Astrocyte (in vitro differentiated cells and primary cell): ENCODE data around the gene SLC37A1. TPM values are rescaled to one million over a fixed set of nuclear protein-coding genes. Genes with fewer than 3 reads are reported as not detected.
"Not testable (repeated sequence)": the region's sequence is repeated elsewhere in the genome, so short reads cannot be mapped to it uniquely, and the experiment has no call there.

ENCODE experiments used
- DNase-seq: peaks from one replicate; pipeline ENCODE4 v3.0.0-alpha.2; 2010; ENCODE audit warnings: low read depth
- FAIRE-seq: peaks from 2 replicates; lab custom pipeline; 2011; peaks lifted over from hg19 to GRCh38; lab: Jason Lieb, UNC
- H2AFZ ChIP-seq: 2 replicates; pipeline ENCODE4 v1.6.0; 2012; ENCODE audit warnings: low read depth, low read length, inconsistent platforms
- H3K27ac ChIP-seq: 2 replicates; pipeline ENCODE4 v1.5.1; 2011; ENCODE audit warnings: low read depth, low read length, inconsistent platforms
- H3K27me3 ChIP-seq: 2 replicates; pipeline ENCODE4 v1.6.0; 2011; ENCODE audit warnings: low read length, inconsistent platforms; ENCODE audit not compliant: insufficient read depth
- H3K36me3 ChIP-seq: 2 replicates; pipeline ENCODE4 v1.5.1; 2011; ENCODE audit warnings: low read length, inconsistent platforms; ENCODE audit not compliant: insufficient read depth
- H3K4me1 ChIP-seq: 2 replicates; pipeline ENCODE4 v1.5.1; 2011; ENCODE audit warnings: low read length, inconsistent platforms; ENCODE audit not compliant: insufficient read depth
- H3K4me2 ChIP-seq: 2 replicates; pipeline ENCODE4 v1.6.0; 2012; ENCODE audit warnings: low read length, inconsistent platforms
- H3K4me3 ChIP-seq: 2 replicates; pipeline ENCODE4 v1.5.1; 2011; ENCODE audit warnings: low read depth, mild to moderate bottlenecking, low read length, inconsistent platforms; ENCODE audit not compliant: insufficient read depth
- H3K79me2 ChIP-seq: 2 replicates; pipeline ENCODE4 v1.6.0; 2012; ENCODE audit warnings: mild to moderate bottlenecking, low read length, inconsistent platforms; ENCODE audit not compliant: insufficient read depth
- H3K9ac ChIP-seq: 2 replicates; pipeline ENCODE4 v1.6.0; 2012; ENCODE audit warnings: mild to moderate bottlenecking, low read length, inconsistent platforms
- H3K9me3 ChIP-seq: 2 replicates; pipeline ENCODE4 v1.5.1; 2012; ENCODE audit warnings: low read depth, mild to moderate bottlenecking, low read length, inconsistent platforms; ENCODE audit not compliant: insufficient read depth
- H4K20me1 ChIP-seq: 2 replicates; pipeline ENCODE4 v1.6.0; 2012; ENCODE audit warnings: low read length, inconsistent platforms; ENCODE audit not compliant: insufficient read depth
- H3K27ac Mint-ChIP-seq: one replicate; pipeline ENCODE4 v1.8.0; 2021; ENCODE audit warnings: mild to moderate bottlenecking, mixed read lengths; ENCODE audit not compliant: unreplicated experiment
- H3K27me3 Mint-ChIP-seq: one replicate; pipeline ENCODE4 v1.8.0; 2021; ENCODE audit warnings: low read depth, mixed read lengths; ENCODE audit not compliant: unreplicated experiment
- H3K36me3 Mint-ChIP-seq: one replicate; pipeline ENCODE4 v1.8.0; 2021; ENCODE audit warnings: low read depth, mixed read lengths; ENCODE audit not compliant: unreplicated experiment
- H3K4me1 Mint-ChIP-seq: one replicate; pipeline ENCODE4 v1.8.0; 2021; ENCODE audit warnings: low read depth, mixed read lengths; ENCODE audit not compliant: unreplicated experiment
- H3K4me3 Mint-ChIP-seq: one replicate; pipeline ENCODE4 v1.8.0; 2021; ENCODE audit warnings: mild to moderate bottlenecking, moderate library complexity, mixed read lengths; ENCODE audit not compliant: unreplicated experiment
- H3K9me3 Mint-ChIP-seq: one replicate; pipeline ENCODE4 v1.8.0; 2021; ENCODE audit warnings: mild to moderate bottlenecking, mixed read lengths; ENCODE audit not compliant: unreplicated experiment
- EZH2 ChIP-seq: IDR thresholded peaks from 2 replicates; pipeline ENCODE4 v1.6.1; 2012; ENCODE audit warnings: mild to moderate bottlenecking, low read length, inconsistent platforms; ENCODE audit not compliant: insufficient read depth
- total RNA-seq: library from RNA; stranded (reverse); gene quantifications from 2 replicates; pipeline ENCODE4 v1.2.1, GENCODE V29; 2021
- TF ChIP-seq, protein P1 (sequence below): IDR thresholded peaks from 2 replicates; pipeline ENCODE4 v1.5.1; 2011; ENCODE audit warnings: low read depth, mild to moderate bottlenecking, inconsistent platforms, low read length, moderate library complexity; ENCODE audit not compliant: insufficient read depth

SLC37A1 gene
- total RNA-seq, 1 donor from 2014 or later: 6.9 TPM

DNA sequence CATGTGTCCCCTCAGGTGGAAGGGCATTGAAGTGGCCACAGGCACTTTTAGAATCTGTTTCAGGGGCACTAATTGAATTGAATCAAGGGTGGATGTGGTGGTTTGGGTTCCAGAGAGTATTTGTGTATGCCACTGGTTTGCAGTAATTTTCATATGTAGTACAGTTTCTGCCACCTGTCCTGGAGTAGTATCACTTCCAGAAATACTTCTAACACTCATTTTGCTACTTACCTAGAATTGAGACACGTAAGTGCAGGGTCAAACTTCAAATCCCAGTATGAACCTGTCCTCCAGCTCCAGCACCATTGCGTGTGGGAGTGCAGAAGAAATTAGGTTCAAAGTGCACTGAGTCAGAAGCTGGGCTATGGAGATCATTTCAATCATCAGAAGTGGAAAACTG, 44.4 kb upstream of the SLC37A1 start:
- Mint-ChIP-seq H3K27ac (no peak overlapping the region), H3K9me3 (no peaks in the 10 kb centered on the region), H3K4me1 (peaks cover 20% of the 10 kb centered on the region), H3K36me3 (no peaks in the 10 kb centered on the region), H3K27me3 (peaks cover 10% of the 10 kb centered on the region), H3K4me3 (no peak overlapping the region)
- H3K4me2 ChIP-seq: no peak overlapping the region
- H3K79me2 ChIP-seq: no peaks in the 10 kb centered on the region
- TF ChIP-seq EZH2: no peak
- TF ChIP-seq, protein P1, sequence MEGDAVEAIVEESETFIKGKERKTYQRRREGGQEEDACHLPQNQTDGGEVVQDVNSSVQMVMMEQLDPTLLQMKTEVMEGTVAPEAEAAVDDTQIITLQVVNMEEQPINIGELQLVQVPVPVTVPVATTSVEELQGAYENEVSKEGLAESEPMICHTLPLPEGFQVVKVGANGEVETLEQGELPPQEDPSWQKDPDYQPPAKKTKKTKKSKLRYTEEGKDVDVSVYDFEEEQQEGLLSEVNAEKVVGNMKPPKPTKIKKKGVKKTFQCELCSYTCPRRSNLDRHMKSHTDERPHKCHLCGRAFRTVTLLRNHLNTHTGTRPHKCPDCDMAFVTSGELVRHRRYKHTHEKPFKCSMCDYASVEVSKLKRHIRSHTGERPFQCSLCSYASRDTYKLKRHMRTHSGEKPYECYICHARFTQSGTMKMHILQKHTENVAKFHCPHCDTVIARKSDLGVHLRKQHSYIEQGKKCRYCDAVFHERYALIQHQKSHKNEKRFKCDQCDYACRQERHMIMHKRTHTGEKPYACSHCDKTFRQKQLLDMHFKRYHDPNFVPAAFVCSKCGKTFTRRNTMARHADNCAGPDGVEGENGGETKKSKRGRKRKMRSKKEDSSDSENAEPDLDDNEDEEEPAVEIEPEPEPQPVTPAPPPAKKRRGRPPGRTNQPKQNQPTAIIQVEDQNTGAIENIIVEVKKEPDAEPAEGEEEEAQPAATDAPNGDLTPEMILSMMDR: no peak
- no peaks in the 10 kb centered on the region for H3K9me3 ChIP-seq
- H3K27ac ChIP-seq: no peak overlapping the region
- no peak overlapping the region for H3K4me3 ChIP-seq
- no peak overlapping the region for H2AFZ ChIP-seq
- no peaks in the 10 kb centered on the region for H3K36me3 ChIP-seq
- DNase-seq (no peak), FAIRE-seq (no peak)
- H3K9ac ChIP-seq: no peak overlapping the region
- H4K20me1 ChIP-seq: no peaks in the 10 kb centered on the region
- peaks cover 2% of the 10 kb centered on the region for H3K27me3 ChIP-seq
- H3K4me1 ChIP-seq: peaks cover 5% of the 10 kb centered on the region

DNA sequence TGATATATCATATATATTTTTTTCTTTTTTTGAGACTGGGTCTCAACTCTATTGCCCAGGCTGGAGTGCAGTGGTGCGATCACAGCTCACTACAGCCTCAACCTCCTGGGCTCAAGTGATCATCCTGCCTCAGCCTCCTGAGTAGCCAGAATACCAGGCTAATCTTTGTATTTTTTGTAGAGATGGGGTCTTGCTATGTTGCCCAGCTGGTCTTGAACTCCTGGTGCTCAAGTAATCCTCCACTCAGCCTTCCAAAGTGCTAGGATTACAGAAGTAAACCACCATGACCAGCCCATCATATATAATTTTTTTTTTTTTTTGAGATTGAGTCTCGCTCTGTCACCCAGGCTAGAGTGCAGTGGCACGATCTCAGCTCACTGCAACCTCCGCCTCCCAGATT, 43.9 kb upstream of the SLC37A1 start:
- not testable (repeated sequence) for H3K9ac ChIP-seq, H3K27me3 ChIP-seq, H4K20me1 ChIP-seq, H3K27ac Mint-ChIP-seq, H3K4me3 ChIP-seq, H3K4me3 Mint-ChIP-seq, FAIRE-seq, H3K36me3 ChIP-seq, H3K9me3 Mint-ChIP-seq, H3K36me3 Mint-ChIP-seq, H2AFZ ChIP-seq, H3K27ac ChIP-seq, H3K79me2 ChIP-seq, H3K27me3 Mint-ChIP-seq, DNase-seq, H3K4me1 ChIP-seq, H3K4me2 ChIP-seq, H3K9me3 ChIP-seq
- peaks cover 24% of the 10 kb centered on the region for H3K4me1 Mint-ChIP-seq

DNA sequence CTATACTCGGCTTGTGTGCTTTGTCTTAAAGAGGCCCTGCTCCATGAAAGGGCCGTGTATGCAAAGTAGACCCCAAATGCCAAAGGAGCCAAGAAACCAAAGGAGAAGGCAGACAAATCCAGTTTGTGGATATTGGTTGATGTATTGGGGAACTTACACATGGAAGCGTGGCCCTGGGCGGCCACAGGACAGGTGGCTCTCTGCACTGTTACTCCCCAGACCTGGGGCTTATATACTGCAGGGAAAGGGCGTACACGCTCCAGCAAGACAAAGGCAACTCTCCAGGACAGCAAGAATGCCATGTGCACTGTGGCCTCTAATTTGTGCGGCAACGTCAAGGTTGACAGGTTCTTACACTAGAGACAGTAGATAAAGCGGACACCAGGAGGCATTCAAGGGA, 42.4 kb upstream of the SLC37A1 start:
- Histone ChIP-seq H3K9ac (no peak overlapping the region), H3K4me1 (peaks cover 5% of the 10 kb centered on the region), H4K20me1 (no peaks in the 10 kb centered on the region), H3K4me2 (no peak overlapping the region), H3K27ac (no peak overlapping the region), H3K79me2 (no peaks in the 10 kb centered on the region), H3K9me3 (no peaks in the 10 kb centered on the region), H2AFZ (no peak overlapping the region), H3K36me3 (no peaks in the 10 kb centered on the region), H3K4me3 (no peak overlapping the region), H3K27me3 (peaks cover 2% of the 10 kb centered on the region)
- TF ChIP-seq, protein P1: no peak
- TF ChIP-seq EZH2: no peak
- Mint-ChIP-seq H3K27ac (no peak overlapping the region), H3K9me3 (no peaks in the 10 kb centered on the region), H3K36me3 (no peaks in the 10 kb centered on the region), H3K4me3 (no peak overlapping the region), H3K27me3 (peaks cover 10% of the 10 kb centered on the region), H3K4me1 (peaks cover 25% of the 10 kb centered on the region)
- FAIRE-seq (no peak), DNase-seq (no peak)
